ENCODE measurements around the gene ANXA8. TPM values are rescaled to one million over a fixed set of nuclear protein-coding genes. Genes with fewer than 3 reads are reported as not detected.
"Not testable (repeated sequence)": the region's sequence is repeated elsewhere in the genome, so short reads cannot be mapped to it uniquely, and the experiment has no call there.

The ANXA8 gene
- total RNA-seq, 1 experiment from 2014 or later: 0.22 TPM

- H4K8ac ChIP-seq (replicated peaks; ENCODE audit: insufficient read length, low read depth, low read length); H2BK15ac ChIP-seq (ENCODE audit: low read depth, low read length); H3T11ph ChIP-seq (ENCODE audit: low read length); DNase-seq; H3K4me3 Mint-ChIP-seq; H3K4ac ChIP-seq (ENCODE audit: low read depth, low read length); H2BK20ac ChIP-seq (ENCODE audit: low read depth, low read length, poor library complexity, severe bottlenecking); H3K4me1 Mint-ChIP-seq; H3K27ac ChIP-seq (ENCODE audit: insufficient read length, low read depth, low read length); H2BK12ac ChIP-seq (ENCODE audit: insufficient read length, low read depth, low read length); H4K5ac ChIP-seq (ENCODE audit: insufficient read length, low read depth, low read length); H3K4me1 ChIP-seq (ENCODE audit: insufficient read depth, low read length); H3K79me2 ChIP-seq (ENCODE audit: insufficient read depth, low read length); H3K9me3 ChIP-seq (ENCODE audit: control insufficient read depth, low read depth, low read length); H3K36me3 Mint-ChIP-seq (ENCODE audit: insufficient read depth in 1 of 3, low read depth in 3 of 3); H3K14ac ChIP-seq (ENCODE audit: insufficient read depth, low read length); H4K20me1 ChIP-seq (ENCODE audit: control insufficient read depth, insufficient read depth, insufficient read length); H3K56ac ChIP-seq (ENCODE audit: insufficient read length, low read depth, low read length); H3K27me3 ChIP-seq (ENCODE audit: insufficient read depth, low read length); H3K23me2 ChIP-seq (ENCODE audit: insufficient read length, low read depth, low read length, poor library complexity, severe bottlenecking); H4K91ac ChIP-seq (ENCODE audit: insufficient read length, low read depth, low read length); H3K27me3 Mint-ChIP-seq (ENCODE audit: low read depth); H2BK120ac ChIP-seq (ENCODE audit: low read depth, low read length, poor library complexity, severe bottlenecking); H3K79me1 ChIP-seq (ENCODE audit: insufficient read depth, low read depth, low read length, poor library complexity, severe bottlenecking); H2BK5ac ChIP-seq (ENCODE audit: insufficient read length, low read length); H3K9ac ChIP-seq (ENCODE audit: extremely low read depth, insufficient read length, low read length); H3K18ac ChIP-seq (ENCODE audit: insufficient read length, low read depth, low read length); H2AK5ac ChIP-seq (ENCODE audit: insufficient read length, low read length); H3K9me3 Mint-ChIP-seq; H2AFZ ChIP-seq (ENCODE audit: low read length); H3K23ac ChIP-seq (ENCODE audit: insufficient read length, low read depth, low read length); H3K4me2 ChIP-seq (ENCODE audit: insufficient read depth, insufficient read length, low read length); H3K27ac Mint-ChIP-seq: not testable (repeated sequence)
- no CpG with 5 or more reads among the region's 1 CpG for WGBS (ENCODE audit: extremely low coverage, insufficient read length, low lambda C conversion rate)
Measured at GRCh38 chr10:47482367-47482766, 1.5 kb downstream of the ANXA8 start.

GRCh38 chr10:47481768-47482181 is 2.1 kb downstream of the ANXA8 start:
- DNase-seq; H4K5ac ChIP-seq (ENCODE audit: insufficient read length, low read depth, low read length); H3T11ph ChIP-seq (ENCODE audit: low read length); H3K4me1 ChIP-seq (ENCODE audit: insufficient read depth, low read length); H2AK5ac ChIP-seq (ENCODE audit: insufficient read length, low read length); H3K79me1 ChIP-seq (ENCODE audit: insufficient read depth, low read depth, low read length, poor library complexity, severe bottlenecking); H3K9me3 Mint-ChIP-seq; H3K27ac Mint-ChIP-seq; H2BK15ac ChIP-seq (ENCODE audit: low read depth, low read length); H2BK5ac ChIP-seq (ENCODE audit: insufficient read length, low read length); H2BK20ac ChIP-seq (ENCODE audit: low read depth, low read length, poor library complexity, severe bottlenecking); H3K9ac ChIP-seq (ENCODE audit: extremely low read depth, insufficient read length, low read length); H2BK12ac ChIP-seq (ENCODE audit: insufficient read length, low read depth, low read length); H4K8ac ChIP-seq (replicated peaks; ENCODE audit: insufficient read length, low read depth, low read length); H3K4me2 ChIP-seq (ENCODE audit: insufficient read depth, insufficient read length, low read length); H3K27me3 ChIP-seq (ENCODE audit: insufficient read depth, low read length); H3K27ac ChIP-seq (ENCODE audit: insufficient read length, low read depth, low read length); H3K4ac ChIP-seq (ENCODE audit: low read depth, low read length); H4K20me1 ChIP-seq (ENCODE audit: control insufficient read depth, insufficient read depth, insufficient read length); H3K18ac ChIP-seq (ENCODE audit: insufficient read length, low read depth, low read length); H3K23ac ChIP-seq (ENCODE audit: insufficient read length, low read depth, low read length); H3K79me2 ChIP-seq (ENCODE audit: insufficient read depth, low read length); H3K23me2 ChIP-seq (ENCODE audit: insufficient read length, low read depth, low read length, poor library complexity, severe bottlenecking); H3K4me3 Mint-ChIP-seq; H3K27me3 Mint-ChIP-seq (ENCODE audit: low read depth); H2BK120ac ChIP-seq (ENCODE audit: low read depth, low read length, poor library complexity, severe bottlenecking); H3K4me1 Mint-ChIP-seq; H3K56ac ChIP-seq (ENCODE audit: insufficient read length, low read depth, low read length); H3K9me3 ChIP-seq (ENCODE audit: control insufficient read depth, low read depth, low read length); H2AFZ ChIP-seq (ENCODE audit: low read length); H3K14ac ChIP-seq (ENCODE audit: insufficient read depth, low read length); H4K91ac ChIP-seq (ENCODE audit: insufficient read length, low read depth, low read length); H3K36me3 Mint-ChIP-seq (ENCODE audit: insufficient read depth in 1 of 3, low read depth in 3 of 3): not testable (repeated sequence)
- WGBS (ENCODE audit: extremely low coverage, insufficient read length, low lambda C conversion rate): no CpG with 5 or more reads among the region's 6 CpGs
